Hindlimb muscle (tissue), 1 donor: Measurements from ENCODE around the gene FOCAD. TPM values are rescaled to one million over a fixed set of nuclear protein-coding genes. Genes with fewer than 3 reads are reported as not detected.
"Not testable (repeated sequence)": the region's sequence is repeated elsewhere in the genome, so short reads cannot be mapped to it uniquely, and the experiment has no call there.

Experiments used
- DNase-seq: peaks from one replicate; pipeline ENCODE4 v3.0.0-alpha.2; 2013
- polyA plus RNA-seq: library from polyadenylated mRNA; unstranded; fragments of 120-200 nt; gene quantifications from one replicate; pipeline ENCODE4 v1.2.1, GENCODE V29; 2013; ENCODE audit not compliant: insufficient read length

The FOCAD gene
- polyA plus RNA-seq, 1 donor = 15.6 TPM

GRCh38 chr9:20973246-20973947, 289.3 kb downstream of the FOCAD start:
- not testable (repeated sequence) for DNase-seq

GRCh38 chr9:20974191-20974938, 290.3 kb downstream of the FOCAD start:
- not testable (repeated sequence) for DNase-seq

GRCh38 chr9:20978249-20978648, 294.2 kb downstream of the FOCAD start:
- DNase-seq = no peak

GRCh38 chr9:20980832-20981455, 296.9 kb downstream of the FOCAD start:
- DNase-seq = no peak

- DNase-seq = no peak
These were observed 297.4 kb downstream of the FOCAD start for GRCh38 chr9:20981486-20981885.

GRCh38 chr9:20984506-20984905, 300.4 kb downstream of the FOCAD start:
- no peak for DNase-seq

- DNase-seq = no peak
These were observed 302.0 kb downstream of the FOCAD start for GRCh38 chr9:20985851-20986600.

- no peak for DNase-seq
These were observed 303.5 kb downstream of the FOCAD start for GRCh38 chr9:20987521-20987920.

- DNase-seq = no peak
These were observed 304.0 kb downstream of the FOCAD start for GRCh38 chr9:20988061-20988460.

- no peak for DNase-seq
These were observed 304.7 kb downstream of the FOCAD start for GRCh38 chr9:20988671-20989315.

GRCh38 chr9:20989923-20990341, 305.9 kb downstream of the FOCAD start:
- no peak for DNase-seq

- DNase-seq = no peak
These were observed 306.8 kb downstream of the FOCAD start for GRCh38 chr9:20990867-20991266.

GRCh38 chr9:20994486-20994885, 310.4 kb downstream of the FOCAD start:
- no peak for DNase-seq

- DNase-seq = no peak
These were observed 311.6 kb downstream of the FOCAD start for GRCh38 chr9:20995616-20996015.

- no peak for DNase-seq
These were observed 312.8 kb downstream of the FOCAD start for GRCh38 chr9:20996809-20997208.

- DNase-seq = no peak
These were observed 313.5 kb downstream of the FOCAD start for GRCh38 chr9:20997503-20998076.

GRCh38 chr9:21001581-21001980, 317.5 kb downstream of the FOCAD start:
- no peak for DNase-seq

- no peak for DNase-seq
These were observed 318.0 kb downstream of the FOCAD start for GRCh38 chr9:21002040-21002439.

- DNase-seq = no peak
These were observed 331.2 kb downstream of the FOCAD start for GRCh38 chr9:21015129-21015815.

- no peak for DNase-seq
These were observed 331.9 kb downstream of the FOCAD start for GRCh38 chr9:21015995-21016394.
